ENCODE results near the gene KATNAL1. TPM values are rescaled to one million over a fixed set of nuclear protein-coding genes. Genes with fewer than 3 reads are reported as not detected.

The KATNAL1 gene
- total RNA-seq, 3 donors from 2014 or later, result 3.4 to 45.5 (median 5.8) TPM

- peaks cover 7% of the 10 kb centered on the region for H3K9me3 ChIP-seq
Observed at GRCh38 chr13:30222254-30222653, 85.1 kb downstream of the KATNAL1 start.

GRCh38 chr13:30216111-30216510 lies 91.2 kb downstream of the KATNAL1 start:
- no peak for DNase-seq
- intact Hi-C loops (cut with DNase I, micrococcal nuclease), result no loop called here
- ATAC-seq, result no peak
- no peak overlapping the region for H3K4me3 ChIP-seq
- H3K9me3 ChIP-seq, result no peaks in the 10 kb centered on the region
- no peaks in the 10 kb centered on the region for H3K36me3 ChIP-seq (ENCODE audit: low read depth)
- no peak for TF ChIP-seq CTCF (IDR thresholded peaks at IDR 0.05)
- no peaks in the 10 kb centered on the region for H3K4me1 ChIP-seq (ENCODE audit: low read depth)

More at GRCh38 chr13:30222254-30222653, 85.1 kb downstream of the KATNAL1 start:
- H3K36me3 ChIP-seq (ENCODE audit: low read depth), result no peaks in the 10 kb centered on the region
- H3K4me1 ChIP-seq (ENCODE audit: low read depth), result no peaks in the 10 kb centered on the region
- intact Hi-C loops (cut with DNase I, micrococcal nuclease), result no loop called here
- DNase-seq, result no peak
- no peak overlapping the region for H3K4me3 ChIP-seq
- no peak for ATAC-seq
- TF ChIP-seq CTCF (IDR thresholded peaks at IDR 0.05), result no peak

GRCh38 chr13:30212256-30212655 lies 95.1 kb downstream of the KATNAL1 start:
- Histone ChIP-seq H3K36me3 (ENCODE audit: low read depth) (no peaks in the 10 kb centered on the region), H3K4me1 (ENCODE audit: low read depth) (no peaks in the 10 kb centered on the region), H3K4me3 (no peak overlapping the region), H3K9me3 (no peaks in the 10 kb centered on the region)
- no peak for ATAC-seq
- intact Hi-C loops (cut with DNase I, micrococcal nuclease), result no loop called here
- no peak for TF ChIP-seq CTCF (IDR thresholded peaks at IDR 0.05)
- no peak for DNase-seq

GRCh38 chr13:30211745-30212144 lies 95.6 kb downstream of the KATNAL1 start:
- intact Hi-C loops (cut with DNase I, micrococcal nuclease), result no loop called here

GRCh38 chr13:30204564-30204963 lies 102.8 kb downstream of the KATNAL1 start:
- no peaks in the 10 kb centered on the region for H3K9me3 ChIP-seq
- DNase-seq (no peak), ATAC-seq (no peak)
- no peaks in the 10 kb centered on the region for H3K36me3 ChIP-seq (ENCODE audit: low read depth)
- no peaks in the 10 kb centered on the region for H3K4me1 ChIP-seq (ENCODE audit: low read depth)
- H3K4me3 ChIP-seq, result no peak overlapping the region
- intact Hi-C loops (cut with DNase I, micrococcal nuclease), result no loop called here
- TF ChIP-seq CTCF (IDR thresholded peaks at IDR 0.05), result no peak

More at GRCh38 chr13:30211745-30212144, 95.6 kb downstream of the KATNAL1 start:
- Histone ChIP-seq H3K36me3 (ENCODE audit: low read depth) (no peaks in the 10 kb centered on the region), H3K9me3 (no peaks in the 10 kb centered on the region), H3K4me1 (ENCODE audit: low read depth) (no peaks in the 10 kb centered on the region), H3K4me3 (no peak overlapping the region)
- no peak for TF ChIP-seq CTCF (IDR thresholded peaks at IDR 0.05)
- DNase-seq, result no peak
- ATAC-seq, result no peak

- Histone ChIP-seq H3K4me1 (ENCODE audit: low read depth) (no peaks in the 10 kb centered on the region), H3K36me3 (ENCODE audit: low read depth) (no peaks in the 10 kb centered on the region), H3K9me3 (no peaks in the 10 kb centered on the region), H3K4me3 (no peak overlapping the region)
- intact Hi-C loops (cut with DNase I, micrococcal nuclease), result no loop called here
- no peak for TF ChIP-seq CTCF (IDR thresholded peaks at IDR 0.05)
- ATAC-seq, result no peak
- no peak for DNase-seq
Observed at GRCh38 chr13:30196025-30196424, 111.3 kb downstream of the KATNAL1 start.
